Inferior parietal cortex (tissue), 1 donor: ENCODE measurements around the gene SLC9A9.

Experiments
- DNase-seq: peaks from one replicate; pipeline ENCODE4 v3.0.0-alpha.2; 2016; ENCODE audit errors: extremely low spot score

Gene SLC9A9

GRCh38 chr3:143358793-143359491, 489.3 kb downstream of the SLC9A9 start:
- DNase-seq = no peak

GRCh38 chr3:143358155-143358792, 490.0 kb downstream of the SLC9A9 start:
- no peak for DNase-seq

GRCh38 chr3:143357700-143358099, 490.6 kb downstream of the SLC9A9 start:
- no peak for DNase-seq

- DNase-seq = no peak
Measured at GRCh38 chr3:143356839-143357238, 491.4 kb downstream of the SLC9A9 start.

- no peak for DNase-seq
Measured at GRCh38 chr3:143354342-143354741, 493.9 kb downstream of the SLC9A9 start.

GRCh38 chr3:143352850-143353550, 495.3 kb downstream of the SLC9A9 start:
- no peak for DNase-seq

GRCh38 chr3:143351895-143352608, 496.2 kb downstream of the SLC9A9 start:
- DNase-seq = no peak

GRCh38 chr3:143351354-143351753, 496.9 kb downstream of the SLC9A9 start:
- no peak for DNase-seq

GRCh38 chr3:143349455-143349854, 498.8 kb downstream of the SLC9A9 start:
- DNase-seq = no peak

- no peak for DNase-seq
Measured at GRCh38 chr3:143348486-143349327, 499.6 kb downstream of the SLC9A9 start.

- DNase-seq = no peak
Measured at GRCh38 chr3:143344516-143345165, 503.6 kb downstream of the SLC9A9 start.

- DNase-seq = peak; percentile 36
Measured at GRCh38 chr3:143343944-143344343, 504.3 kb downstream of the SLC9A9 start.

GRCh38 chr3:143343031-143343430, 505.2 kb downstream of the SLC9A9 start:
- no peak for DNase-seq

GRCh38 chr3:143339451-143339850, 508.8 kb downstream of the SLC9A9 start:
- DNase-seq = no peak

- no peak for DNase-seq
Measured at GRCh38 chr3:143337387-143337786, 510.9 kb downstream of the SLC9A9 start.

GRCh38 chr3:143334231-143334630, 514.0 kb downstream of the SLC9A9 start:
- DNase-seq = no peak

- DNase-seq = no peak
Measured at GRCh38 chr3:143333367-143333766, 514.9 kb downstream of the SLC9A9 start.

GRCh38 chr3:143332026-143332425, 516.2 kb downstream of the SLC9A9 start:
- DNase-seq = no peak

GRCh38 chr3:143331350-143331749, 516.9 kb downstream of the SLC9A9 start:
- DNase-seq = peak; percentile 22

GRCh38 chr3:143330296-143330868, 517.9 kb downstream of the SLC9A9 start:
- peak; percentile 21 for DNase-seq
